Osteocyte (in vitro differentiated cells): ENCODE measurements around the gene PDE6H. TPM values are rescaled to one million over a fixed set of nuclear protein-coding genes. Genes with fewer than 3 reads are reported as not detected.

Source experiments
- DNase-seq: peaks from one replicate; pipeline ENCODE4 v3.0.0; 2021; ENCODE audit warnings: mixed read lengths; ENCODE audit not compliant: unreplicated experiment; ENCODE audit errors: extremely low spot score
- H3K27ac Mint-ChIP-seq: one replicate; pipeline ENCODE4 v1.8.0; 2021; ENCODE audit warnings: mild to moderate bottlenecking, mixed read lengths; ENCODE audit not compliant: unreplicated experiment
- H3K27me3 Mint-ChIP-seq: one replicate; pipeline ENCODE4 v1.8.0; 2021; ENCODE audit warnings: mixed read lengths; ENCODE audit not compliant: unreplicated experiment
- H3K36me3 Mint-ChIP-seq: one replicate; pipeline ENCODE4 v1.8.0; 2021; ENCODE audit warnings: mixed read lengths; ENCODE audit not compliant: unreplicated experiment
- H3K4me1 Mint-ChIP-seq: one replicate; pipeline ENCODE4 v1.8.0; 2021; ENCODE audit warnings: mixed read lengths; ENCODE audit not compliant: unreplicated experiment
- H3K4me3 Mint-ChIP-seq: one replicate; pipeline ENCODE4 v1.8.0; 2021; ENCODE audit warnings: mild to moderate bottlenecking, moderate library complexity, mixed read lengths; ENCODE audit not compliant: unreplicated experiment
- H3K9me3 Mint-ChIP-seq: one replicate; pipeline ENCODE4 v1.8.0; 2021; ENCODE audit warnings: mixed read lengths; ENCODE audit not compliant: unreplicated experiment
- total RNA-seq: library from RNA; stranded (reverse); gene quantifications from 2 replicates; pipeline ENCODE4 v1.2.1, GENCODE V29; 2021
- TF ChIP-seq, protein P1 (sequence below): fragments of 200-600 bp; sonication (generic); IDR thresholded peaks from 2 replicates; pipeline ENCODE4 v1.5.0; 2021; ENCODE audit warnings: antibody characterized with exemption, mild to moderate bottlenecking, moderate library complexity

Gene PDE6H
- total RNA-seq, 1 donor from 2014 or later: not detected

GRCh38 chr12:14936224-14936861, 36.5 kb upstream of the PDE6H start:
- no peak for DNase-seq
- Mint-ChIP-seq H3K4me1 (peaks cover 17% of the 10 kb centered on the region), H3K4me3 (no peak overlapping the region), H3K27me3 (no peaks in the 10 kb centered on the region), H3K36me3 (peaks cover 3% of the 10 kb centered on the region), H3K9me3 (peaks cover 13% of the 10 kb centered on the region), H3K27ac (no peak overlapping the region)
- TF ChIP-seq, protein P1, sequence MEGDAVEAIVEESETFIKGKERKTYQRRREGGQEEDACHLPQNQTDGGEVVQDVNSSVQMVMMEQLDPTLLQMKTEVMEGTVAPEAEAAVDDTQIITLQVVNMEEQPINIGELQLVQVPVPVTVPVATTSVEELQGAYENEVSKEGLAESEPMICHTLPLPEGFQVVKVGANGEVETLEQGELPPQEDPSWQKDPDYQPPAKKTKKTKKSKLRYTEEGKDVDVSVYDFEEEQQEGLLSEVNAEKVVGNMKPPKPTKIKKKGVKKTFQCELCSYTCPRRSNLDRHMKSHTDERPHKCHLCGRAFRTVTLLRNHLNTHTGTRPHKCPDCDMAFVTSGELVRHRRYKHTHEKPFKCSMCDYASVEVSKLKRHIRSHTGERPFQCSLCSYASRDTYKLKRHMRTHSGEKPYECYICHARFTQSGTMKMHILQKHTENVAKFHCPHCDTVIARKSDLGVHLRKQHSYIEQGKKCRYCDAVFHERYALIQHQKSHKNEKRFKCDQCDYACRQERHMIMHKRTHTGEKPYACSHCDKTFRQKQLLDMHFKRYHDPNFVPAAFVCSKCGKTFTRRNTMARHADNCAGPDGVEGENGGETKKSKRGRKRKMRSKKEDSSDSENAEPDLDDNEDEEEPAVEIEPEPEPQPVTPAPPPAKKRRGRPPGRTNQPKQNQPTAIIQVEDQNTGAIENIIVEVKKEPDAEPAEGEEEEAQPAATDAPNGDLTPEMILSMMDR: peak; percentile 19

DNA sequence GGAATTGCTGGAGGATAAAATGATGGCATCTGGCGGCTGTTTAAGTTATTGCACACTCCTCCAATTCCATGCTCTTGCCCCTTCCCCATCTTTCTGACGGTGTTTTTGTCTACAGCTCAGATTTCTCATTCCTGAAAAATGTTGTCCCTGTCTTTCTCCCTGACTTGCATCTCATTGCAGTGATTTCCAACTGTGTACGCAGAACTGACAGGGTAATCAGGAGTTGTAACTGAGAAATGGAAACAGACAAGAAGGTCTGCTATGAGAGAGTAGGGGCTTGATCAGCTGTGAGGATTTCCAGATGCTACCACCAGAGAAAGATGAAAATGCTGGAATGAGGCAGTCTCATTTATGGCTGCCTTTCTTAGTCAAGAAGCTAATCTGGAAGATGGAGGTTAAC, 35.8 kb upstream of the PDE6H start:
- TF ChIP-seq, protein P1: no peak
- Mint-ChIP-seq H3K4me3 (no peak overlapping the region), H3K27me3 (no peaks in the 10 kb centered on the region), H3K9me3 (peaks cover 13% of the 10 kb centered on the region), H3K4me1 (peaks cover 13% of the 10 kb centered on the region), H3K27ac (no peak overlapping the region), H3K36me3 (peaks cover 6% of the 10 kb centered on the region)
- no peak for DNase-seq

- no peak for DNase-seq
- peaks cover 11% of the 10 kb centered on the region for H3K36me3 Mint-ChIP-seq
- H3K4me3 Mint-ChIP-seq: no peak overlapping the region
- no peak overlapping the region for H3K27ac Mint-ChIP-seq
- H3K4me1 Mint-ChIP-seq: peaks cover 8% of the 10 kb centered on the region
- H3K27me3 Mint-ChIP-seq: no peaks in the 10 kb centered on the region
- peaks cover 13% of the 10 kb centered on the region for H3K9me3 Mint-ChIP-seq
- TF ChIP-seq, protein P1: no peak
Measured at GRCh38 chr12:14937689-14938088, 35.2 kb upstream of the PDE6H start.

- H3K9me3 Mint-ChIP-seq: peaks cover 13% of the 10 kb centered on the region
- H3K27ac Mint-ChIP-seq: no peak within 1 kb of the TSS
- no peak for DNase-seq
- no peaks in the 10 kb centered on the region for H3K27me3 Mint-ChIP-seq
- TF ChIP-seq, protein P1: no peak
- H3K36me3 Mint-ChIP-seq: peaks cover 11% of the 10 kb centered on the region
- no peak within 1 kb of the TSS for H3K4me3 Mint-ChIP-seq
- H3K4me1 Mint-ChIP-seq: peaks cover 8% of the 10 kb centered on the region
Measured at GRCh38 chr12:14938301-14938700, 34.5 kb upstream of the PDE6H start, which contains the start of gene ERP27. Gene ERP27 (minus strand): TSS chr12:14938537. CDS start chr12:14938508, 29 bp downstream.

DNA sequence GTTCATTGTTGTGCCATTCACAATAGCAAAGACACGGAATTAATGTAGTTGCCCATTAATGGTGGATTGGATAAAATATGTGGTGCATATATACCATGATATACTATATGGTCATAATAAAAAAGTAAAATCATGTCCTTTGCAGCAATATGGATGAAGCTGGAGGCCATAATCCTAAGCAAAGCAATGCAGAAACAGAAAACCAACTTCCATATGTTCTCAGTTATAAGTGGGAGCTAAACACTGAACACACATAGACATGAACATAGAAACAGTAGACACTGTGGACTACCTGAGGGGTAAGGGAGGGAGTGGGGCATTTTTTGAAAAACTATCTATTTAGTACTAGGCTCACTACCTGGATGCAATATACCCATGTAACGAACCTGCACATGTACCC, 31.5 kb upstream of the PDE6H start:
- H3K9me3 Mint-ChIP-seq: peaks cover 13% of the 10 kb centered on the region
- TF ChIP-seq, protein P1: no peak
- H3K4me1 Mint-ChIP-seq: peaks cover 12% of the 10 kb centered on the region
- no peak for DNase-seq
- no peaks in the 10 kb centered on the region for H3K27me3 Mint-ChIP-seq
- H3K36me3 Mint-ChIP-seq: peaks cover 11% of the 10 kb centered on the region
- H3K4me3 Mint-ChIP-seq: no peak overlapping the region
- no peak overlapping the region for H3K27ac Mint-ChIP-seq
